ENCODE data around the gene SPHK1. TPM values are rescaled to one million over a fixed set of nuclear protein-coding genes. Genes with fewer than 3 reads are reported as not detected.

SPHK1 gene
- total RNA-seq, 1 donor from 2014 or later = 54.5 TPM

DNA sequence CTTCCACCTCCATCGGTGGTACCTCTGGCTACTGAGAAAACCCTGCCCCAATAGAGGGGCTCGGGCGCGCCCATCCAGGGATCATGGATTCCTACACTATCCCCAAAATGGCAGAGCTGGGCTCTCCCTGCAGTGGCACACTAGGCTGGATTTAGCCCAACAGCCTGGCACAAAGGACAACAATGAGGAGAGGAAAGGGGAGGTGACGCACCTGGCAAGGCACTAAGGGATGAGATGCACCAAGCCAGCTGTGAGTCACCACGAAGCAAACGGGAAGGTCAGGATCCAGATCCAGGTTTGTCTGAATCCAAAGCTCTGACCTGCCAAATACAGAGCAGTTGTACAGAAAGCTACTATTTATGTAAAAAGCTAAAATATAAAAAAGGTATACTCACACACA is 50.5 kb downstream of the SPHK1 start:
- no peak for DNase-seq (ENCODE audit: low read depth)
- no peak overlapping the region for H3K4me3 ChIP-seq (ENCODE audit: low read depth, low read length)
- TF ChIP-seq, protein P1, sequence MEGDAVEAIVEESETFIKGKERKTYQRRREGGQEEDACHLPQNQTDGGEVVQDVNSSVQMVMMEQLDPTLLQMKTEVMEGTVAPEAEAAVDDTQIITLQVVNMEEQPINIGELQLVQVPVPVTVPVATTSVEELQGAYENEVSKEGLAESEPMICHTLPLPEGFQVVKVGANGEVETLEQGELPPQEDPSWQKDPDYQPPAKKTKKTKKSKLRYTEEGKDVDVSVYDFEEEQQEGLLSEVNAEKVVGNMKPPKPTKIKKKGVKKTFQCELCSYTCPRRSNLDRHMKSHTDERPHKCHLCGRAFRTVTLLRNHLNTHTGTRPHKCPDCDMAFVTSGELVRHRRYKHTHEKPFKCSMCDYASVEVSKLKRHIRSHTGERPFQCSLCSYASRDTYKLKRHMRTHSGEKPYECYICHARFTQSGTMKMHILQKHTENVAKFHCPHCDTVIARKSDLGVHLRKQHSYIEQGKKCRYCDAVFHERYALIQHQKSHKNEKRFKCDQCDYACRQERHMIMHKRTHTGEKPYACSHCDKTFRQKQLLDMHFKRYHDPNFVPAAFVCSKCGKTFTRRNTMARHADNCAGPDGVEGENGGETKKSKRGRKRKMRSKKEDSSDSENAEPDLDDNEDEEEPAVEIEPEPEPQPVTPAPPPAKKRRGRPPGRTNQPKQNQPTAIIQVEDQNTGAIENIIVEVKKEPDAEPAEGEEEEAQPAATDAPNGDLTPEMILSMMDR (conservative IDR thresholded peaks at IDR 0.05; ENCODE audit: low read depth, low read length) = no peak

GRCh38 chr17:76435751-76436150 is 51.3 kb downstream of the SPHK1 start:
- TF ChIP-seq, protein P1 (conservative IDR thresholded peaks at IDR 0.05; ENCODE audit: low read depth, low read length) = no peak
- H3K4me3 ChIP-seq (ENCODE audit: low read depth, low read length) = no peak overlapping the region
- no peak for DNase-seq (ENCODE audit: low read depth)

Other genes with a start within 250 kb of the SPHK1 start
- gene FOXJ1, start 243.4 kb upstream of the SPHK1 start, total RNA-seq = 2.6 and 3.0 TPM in 2 replicates
- 5.0 and 10.0 TPM in 2 replicates for gene RNF157, start 144.1 kb upstream of the SPHK1 start, total RNA-seq
- gene UBALD2, start 119.3 kb upstream of the SPHK1 start, total RNA-seq = 24.5 and 26.3 TPM in 2 replicates
- gene QRICH2, start 76.3 kb upstream of the SPHK1 start, total RNA-seq = 0.69 and 2.0 TPM in 2 replicates
- gene PRPSAP1, start 30.7 kb upstream of the SPHK1 start, total RNA-seq = 57.5 and 63.4 TPM in 2 replicates
- 15.6 and 23.6 TPM in 2 replicates for gene UBE2O, start 68.5 kb downstream of the SPHK1 start, total RNA-seq
- gene AANAT, start 83.0 kb downstream of the SPHK1 start, total RNA-seq = not detected in 2 replicates
- gene RHBDF2, start 116.8 kb downstream of the SPHK1 start, total RNA-seq = 35.2 and 101 TPM in 2 replicates
- gene CYGB, start 153.1 kb downstream of the SPHK1 start, total RNA-seq = 10.2 and 49.9 TPM in 2 replicates
- gene PRCD, start 155.4 kb downstream of the SPHK1 start, total RNA-seq = 0.22 and 5.8 TPM in 2 replicates
- 1.4 and 2.9 TPM in 2 replicates for gene ST6GALNAC2, start 201.3 kb downstream of the SPHK1 start, total RNA-seq

Data from epithelial cell of proximal tubule (primary cell).